CD4-positive, alpha-beta memory T cell (primary cell): Measurements from ENCODE around the gene ANXA9. TPM values are rescaled to one million over a fixed set of nuclear protein-coding genes. Genes with fewer than 3 reads are reported as not detected.

Experiments
- CTCF ChIA-PET: fragments of 350-600 bp; sonication (Branson Sonifier 250); formaldehyde crosslinking; loops from one replicate; lab custom pipeline; 2021; ENCODE audit warnings: inconsistent platforms; ENCODE audit not compliant: partially characterized antibody; lab: Charles Lee
- POLR2A ChIA-PET: fragments of 350-600 bp; sonication (Branson Sonifier 250); formaldehyde crosslinking; loops from one replicate; lab custom pipeline; 2021; ENCODE audit not compliant: partially characterized antibody; lab: Charles Lee
- DNase-seq, 5 donors: peaks; one replicate each; pipeline versions ENCODE4 v3.0.0 to v3.0.0-alpha.2; 2020 to 2022; ENCODE audit warnings: mixed read lengths in 1 of 5
- H3K27ac ChIP-seq: one replicate; pipeline ENCODE4 v1.7.0; 2013; ENCODE audit warnings: low read depth, low read length
- H3K27me3 ChIP-seq: 2 replicates; pipeline ENCODE4 v1.7.0; 2013; ENCODE audit warnings: mild to moderate bottlenecking, low read length, moderate library complexity; ENCODE audit not compliant: insufficient read depth
- H3K36me3 ChIP-seq: 2 replicates; pipeline ENCODE4 v1.7.0; 2013; ENCODE audit warnings: mild to moderate bottlenecking, low read length, moderate library complexity; ENCODE audit not compliant: insufficient read depth
- H3K4me1 ChIP-seq: 2 replicates; pipeline ENCODE4 v1.7.0; 2013; ENCODE audit warnings: mild to moderate bottlenecking, low read length, moderate library complexity; ENCODE audit not compliant: insufficient read depth
- H3K4me3 ChIP-seq, 2 donors: one replicate each; pipeline ENCODE4 v1.7.0; 2013; ENCODE audit warnings: low read length in 2 of 2, mild to moderate bottlenecking in 1 of 2
- H3K9me3 ChIP-seq, 2 donors: one replicate each; pipeline ENCODE4 v1.7.0; 2013; ENCODE audit warnings: low read length in 2 of 2, control low read depth in 1 of 2; ENCODE audit not compliant: control insufficient read depth in 1 of 2
- H3K27ac Mint-ChIP-seq, 7 donors: one replicate each; pipeline ENCODE4 v1.8.0; 2020 to 2021; ENCODE audit warnings: mixed read lengths in 7 of 7, mild to moderate bottlenecking in 6 of 7, inconsistent platforms in 3 of 7, moderate library complexity in 3 of 7
- H3K27me3 Mint-ChIP-seq, 2 donors: one replicate each; pipeline ENCODE4 v1.8.0; 2020 to 2021; ENCODE audit warnings: mixed read lengths in 2 of 2
- H3K36me3 Mint-ChIP-seq, 2 donors: one replicate each; pipeline ENCODE4 v1.8.0; 2020 to 2021; ENCODE audit warnings: mixed read lengths in 2 of 2, inconsistent platforms in 1 of 2, mild to moderate bottlenecking in 1 of 2
- H3K4me1 Mint-ChIP-seq, 4 donors: one replicate each; pipeline ENCODE4 v1.8.0; 2020 to 2021; ENCODE audit warnings: mixed read lengths in 4 of 4, mild to moderate bottlenecking in 1 of 4
- H3K4me3 Mint-ChIP-seq, 8 donors: one replicate each; pipeline ENCODE4 v1.8.0; 2020 to 2021; ENCODE audit warnings: mixed read lengths in 8 of 8, mild to moderate bottlenecking in 7 of 8, moderate library complexity in 6 of 8, inconsistent platforms in 3 of 8
- H3K9me3 Mint-ChIP-seq, 8 donors: one replicate each; pipeline ENCODE4 v1.8.0; 2020 to 2021; ENCODE audit warnings: mixed read lengths in 8 of 8, mild to moderate bottlenecking in 5 of 8, inconsistent platforms in 3 of 8, moderate library complexity in 1 of 8
- intact Hi-C: fragments of 100-400 bp; cut with micrococcal nuclease; formaldehyde crosslinking; loops from one replicate; pipeline ENCODE4 v1.15.1; 2023
- polyA plus RNA-seq, 2 donors: library from polyadenylated mRNA; unstranded; fragments of 300-500 nt; fragmentation: Illumina TruSeq; gene quantifications; one replicate each; pipeline ENCODE4 v1.2.3, GENCODE V29; 2021
- total RNA-seq, 2 experiments: library from RNA; stranded (reverse); gene quantifications; one replicate each; pipeline ENCODE4 v1.2.3, GENCODE V29; 2021

The ANXA9 gene
- total and polyA plus RNA-seq, 4 experiments from 2014 or later = 0.17 to 0.33 (median 0.23) TPM; not detected in 1

GRCh38 chr1:150981177-150981804, 801 bp upstream of the ANXA9 start:
- ChIA-PET CTCF (interaction anchor here (0.7 to 15.8 kb wide), 6 partner anchors 11 to 516 kb away, joined by 4 to 255 read pairs (median 12); partner anchors contain the start of gene MINDY1), POLR2A (interaction anchor here (0.7 to 1.5 kb wide), 2 partner anchors 25 kb away, joined by 3 to 4 read pairs; partner anchors contain the start of gene MINDY1)
- H3K4me3 Mint-ChIP-seq = no peak overlapping the region
- H3K27me3 ChIP-seq = no peaks in the 10 kb centered on the region
- no peak overlapping the region for H3K4me3 ChIP-seq
- peaks cover 29% of the 10 kb centered on the region for H3K4me1 ChIP-seq
- no peaks in the 10 kb centered on the region for H3K9me3 ChIP-seq
- no peaks in the 10 kb centered on the region for H3K9me3 Mint-ChIP-seq
- peaks cover 17 to 33% (median 23%) of the 10 kb centered on the region in 4 donors for H3K4me1 Mint-ChIP-seq
- no peak for DNase-seq
- H3K27me3 Mint-ChIP-seq = no peaks in the 10 kb centered on the region
- H3K27ac Mint-ChIP-seq = peak overlapping the region in 1 of 7 donors; percentile 30
- no peaks in the 10 kb centered on the region for H3K36me3 Mint-ChIP-seq
- H3K36me3 ChIP-seq = no peaks in the 10 kb centered on the region
- intact Hi-C loops = no loop called here
- no peak overlapping the region for H3K27ac ChIP-seq

GRCh38 chr1:150985179-150985825, 3.2 kb downstream of the ANXA9 start:
- Mint-ChIP-seq H3K36me3 (no peaks in the 10 kb centered on the region), H3K4me1 (peaks cover 0 to 4% (median 0%) of the 10 kb centered on the region in 4 donors), H3K4me3 (no peak overlapping the region), H3K9me3 (no peaks in the 10 kb centered on the region), H3K27me3 (no peaks in the 10 kb centered on the region), H3K27ac (peak overlapping the region in 1 of 7 donors; percentile 79)
- no peak for DNase-seq
- no peak overlapping the region for H3K27ac ChIP-seq
- CTCF ChIA-PET = interaction anchor here (0.6 to 15.8 kb wide), 4 partner anchors 8 to 272 kb away, joined by 3 to 255 read pairs (median 5); partner anchors contain the start of gene MINDY1
- no peaks in the 10 kb centered on the region for H3K27me3 ChIP-seq
- no peak overlapping the region for H3K4me3 ChIP-seq
- no peaks in the 10 kb centered on the region for H3K9me3 ChIP-seq
- H3K4me1 ChIP-seq = no peaks in the 10 kb centered on the region
- intact Hi-C loops = no loop called here
- H3K36me3 ChIP-seq = no peaks in the 10 kb centered on the region
- POLR2A ChIA-PET = no interaction called here

GRCh38 chr1:150987924-150988323, 5.8 kb downstream of the ANXA9 start:
- intact Hi-C loops = no loop called here
- Mint-ChIP-seq H3K27me3 (no peaks in the 10 kb centered on the region), H3K36me3 (no peaks in the 10 kb centered on the region), H3K4me1 (peaks cover 0 to 4% (median 0%) of the 10 kb centered on the region in 4 donors), H3K9me3 (no peaks in the 10 kb centered on the region), H3K27ac (peak overlapping the region in 1 of 7 donors; percentile 32), H3K4me3 (no peak overlapping the region)
- Histone ChIP-seq H3K4me3 (no peak overlapping the region), H3K36me3 (no peaks in the 10 kb centered on the region), H3K4me1 (no peaks in the 10 kb centered on the region), H3K27me3 (no peaks in the 10 kb centered on the region), H3K9me3 (no peaks in the 10 kb centered on the region), H3K27ac (no peak overlapping the region)
- DNase-seq = no peak
- ChIA-PET CTCF (interaction anchor here (1.6 to 15.8 kb wide), 2 partner anchors 9 to 13 kb away, joined by 8 to 255 read pairs; partner anchors contain the start of gene MINDY1), POLR2A (no interaction called here)

DNA sequence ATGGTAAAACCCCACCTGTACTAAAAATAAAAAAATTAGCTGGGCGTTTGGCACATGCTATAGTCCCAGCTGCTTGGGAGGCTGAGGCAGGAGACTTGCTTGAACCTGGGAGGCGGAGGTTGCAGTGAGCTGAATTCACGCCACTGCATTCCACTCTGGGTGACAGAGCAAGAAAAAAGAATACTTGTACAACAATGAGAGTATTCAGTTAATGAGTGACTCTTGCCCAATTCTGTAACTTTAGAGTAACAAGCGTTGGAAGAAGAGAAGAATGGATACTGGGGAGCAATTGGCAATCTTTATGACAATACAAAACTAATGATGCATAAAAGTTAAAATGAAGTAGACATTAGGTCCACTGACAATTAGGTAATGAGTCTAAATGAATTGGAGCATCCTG, 10.5 kb downstream of the ANXA9 start:
- H3K27me3 Mint-ChIP-seq = no peaks in the 10 kb centered on the region
- CTCF ChIA-PET = interaction anchor here (0.9 to 1.8 kb wide), 2 partner anchors 9 to 433 kb away, joined by 3 to 4 read pairs; no protein-coding TSS in a partner anchor
- POLR2A ChIA-PET = no interaction called here
- H3K36me3 ChIP-seq = peaks cover 2% of the 10 kb centered on the region
- peaks cover 9 to 17% of the 10 kb centered on the region in 2 donors for H3K36me3 Mint-ChIP-seq
- peaks cover 8% of the 10 kb centered on the region for H3K4me1 ChIP-seq
- intact Hi-C loops = no loop called here
- peak overlapping the region in 2 of 7 donors; percentile 22 to 55 for H3K27ac Mint-ChIP-seq
- peaks cover 0 to 1% (median 0%) of the 10 kb centered on the region in 8 donors for H3K9me3 Mint-ChIP-seq
- no peaks in the 10 kb centered on the region for H3K27me3 ChIP-seq
- H3K4me3 ChIP-seq = no peak overlapping the region
- no peak for DNase-seq
- peaks cover 0 to 16% (median 8%) of the 10 kb centered on the region in 4 donors for H3K4me1 Mint-ChIP-seq
- H3K4me3 Mint-ChIP-seq = no peak overlapping the region
- no peaks in the 10 kb centered on the region for H3K9me3 ChIP-seq
- H3K27ac ChIP-seq = no peak overlapping the region

GRCh38 chr1:150994248-150994647, 12.2 kb downstream of the ANXA9 start:
- ChIA-PET CTCF (interaction anchor here (1.2 to 14.9 kb wide), 6 partner anchors 12 to 739 kb away, joined by 3 to 255 read pairs (median 10); partner anchors contain the start of genes ANXA9, CERS2 and MINDY1), POLR2A (interaction anchor here (3.9 kb wide), 1 partner anchor 12 kb away, joined by 16 read pairs; the partner anchor contains the start of gene MINDY1)
- peak overlapping the region in 2 of 7 donors; percentile 5 to 14 for H3K27ac Mint-ChIP-seq
- peaks cover 16% of the 10 kb centered on the region for H3K36me3 ChIP-seq
- H3K4me3 Mint-ChIP-seq = no peak overlapping the region
- peaks cover 9 to 30% of the 10 kb centered on the region in 2 donors for H3K36me3 Mint-ChIP-seq
- peaks cover 0 to 12% (median 8%) of the 10 kb centered on the region in 4 donors for H3K4me1 Mint-ChIP-seq
- no peak overlapping the region for H3K27ac ChIP-seq
- intact Hi-C loops = no loop called here
- no peaks in the 10 kb centered on the region for H3K27me3 ChIP-seq
- H3K4me3 ChIP-seq = no peak overlapping the region
- no peak for DNase-seq
- H3K27me3 Mint-ChIP-seq = no peaks in the 10 kb centered on the region
- H3K4me1 ChIP-seq = peaks cover 8% of the 10 kb centered on the region
- no peaks in the 10 kb centered on the region for H3K9me3 ChIP-seq
- peaks cover 0 to 1% (median 0%) of the 10 kb centered on the region in 8 donors for H3K9me3 Mint-ChIP-seq

DNA sequence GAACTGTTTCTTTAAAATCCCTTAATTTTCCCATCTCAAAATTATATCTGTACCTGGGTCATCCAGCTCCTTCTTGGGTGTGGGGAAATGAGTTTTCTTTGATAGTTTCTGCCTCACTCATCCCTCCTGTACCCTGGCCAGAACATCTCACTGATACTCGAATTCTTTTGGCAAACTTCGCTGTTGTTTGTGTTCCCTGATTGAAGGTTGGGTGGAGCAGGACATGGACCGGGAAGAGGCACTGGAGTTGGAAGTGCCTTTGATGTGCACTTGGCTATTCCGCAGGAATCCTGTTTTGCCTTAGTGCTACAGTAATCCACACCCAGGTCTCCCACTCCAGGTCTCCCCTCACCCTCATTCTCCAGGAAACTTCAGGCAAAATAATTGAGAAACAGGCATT, 13.4 kb downstream of the ANXA9 start:
- H3K9me3 ChIP-seq = no peaks in the 10 kb centered on the region
- Mint-ChIP-seq H3K4me1 (peaks cover under 1 to 16% (median 10%) of the 10 kb centered on the region in 4 donors), H3K4me3 (peak overlapping the region in 1 of 8 donors; percentile 25), H3K36me3 (peaks cover 11 to 35% of the 10 kb centered on the region in 2 donors), H3K27ac (peak overlapping the region in 6 of 7 donors; percentile 70 to 89 (median 80)), H3K27me3 (no peaks in the 10 kb centered on the region), H3K9me3 (peaks cover 0 to 1% (median 0%) of the 10 kb centered on the region in 8 donors)
- peak overlapping the region; percentile 10 for H3K27ac ChIP-seq
- intact Hi-C loops = loop anchor here (5.0 kb wide), 1 partner anchor 738 kb away; the partner anchor contains the start of gene CA14
- H3K4me1 ChIP-seq = peaks cover 12% of the 10 kb centered on the region
- no peak overlapping the region for H3K4me3 ChIP-seq
- no peaks in the 10 kb centered on the region for H3K27me3 ChIP-seq
- DNase-seq = no peak
- POLR2A ChIA-PET = interaction anchor here (0.8 to 3.9 kb wide), 3 partner anchors 11 to 64 kb away, joined by 3 to 16 read pairs (median 4); partner anchors contain the start of genes CDC42SE1 and MINDY1
- CTCF ChIA-PET = interaction anchor here (0.6 to 14.9 kb wide), 19 partner anchors 11 to 744 kb away, joined by 3 to 255 read pairs (median 4); partner anchors contain the start of genes ANXA9, CERS2, MINDY1 and SETDB1
- H3K36me3 ChIP-seq = peaks cover 27% of the 10 kb centered on the region
